ENCODE measurements around the gene SLC8A1. TPM values are rescaled to one million over a fixed set of nuclear protein-coding genes. Genes with fewer than 3 reads are reported as not detected.

Gene SLC8A1
- total RNA-seq, 1 experiment from 2014 or later, result 0.43 TPM

- H3K4me3 Mint-ChIP-seq (ENCODE audit: unreplicated experiment), result no peak overlapping the region
- no peak for TF ChIP-seq CTCF (IDR thresholded peaks at IDR 0.05; ENCODE audit: insufficient read depth in 1 of 2, low read depth in 1 of 2, low read length in 1 of 2, severe bottlenecking in 1 of 2, unreplicated experiment in 1 of 2)
- intact Hi-C loops (cut with micrococcal nuclease; ENCODE audit: unreplicated experiment), result no loop called here
- no peaks in the 10 kb centered on the region for H3K9me3 Mint-ChIP-seq (ENCODE audit: unreplicated experiment)
- Histone ChIP-seq H3K4me3 (ENCODE audit: low read depth, low read length) (no peak overlapping the region), H3K36me3 (ENCODE audit: control insufficient read depth, insufficient read depth, low read length) (no peaks in the 10 kb centered on the region), H3K27me3 (replicated peaks; ENCODE audit: control insufficient read depth, insufficient read depth, low read length) (no peaks in the 10 kb centered on the region), H3K9me3 (no peaks in the 10 kb centered on the region), H3K4me1 (no peaks in the 10 kb centered on the region)
- BruUV-seq (replicated peaks), result no TSS peak
- DNase-seq, result no peak
- POLR2A ChIA-PET, result no interaction called here
- no peak overlapping the region for H3K27ac Mint-ChIP-seq (ENCODE audit: unreplicated experiment)
- no peaks in the 10 kb centered on the region for H3K4me1 Mint-ChIP-seq (ENCODE audit: low read depth, unreplicated experiment)
- CTCF ChIA-PET, result no interaction called here
- no peaks in the 10 kb centered on the region for H3K36me3 Mint-ChIP-seq (ENCODE audit: insufficient read depth, unreplicated experiment)
- H3K27me3 Mint-ChIP-seq (ENCODE audit: insufficient read depth, unreplicated experiment), result peaks cover 10% of the 10 kb centered on the region
Measured at GRCh38 chr2:40348665-40349064, 103.2 kb downstream of the SLC8A1 start.

- Histone ChIP-seq H3K4me1 (no peaks in the 10 kb centered on the region), H3K27me3 (replicated peaks; ENCODE audit: control insufficient read depth, insufficient read depth, low read length) (no peaks in the 10 kb centered on the region), H3K4me3 (ENCODE audit: low read depth, low read length) (no peak overlapping the region), H3K36me3 (ENCODE audit: control insufficient read depth, insufficient read depth, low read length) (no peaks in the 10 kb centered on the region), H3K9me3 (no peaks in the 10 kb centered on the region)
- ChIA-PET CTCF (no interaction called here), POLR2A (no interaction called here)
- no peak overlapping the region for H3K27ac Mint-ChIP-seq (ENCODE audit: unreplicated experiment)
- BruUV-seq (replicated peaks), result no TSS peak
- peaks cover 10% of the 10 kb centered on the region for H3K27me3 Mint-ChIP-seq (ENCODE audit: insufficient read depth, unreplicated experiment)
- no peaks in the 10 kb centered on the region for H3K4me1 Mint-ChIP-seq (ENCODE audit: low read depth, unreplicated experiment)
- H3K4me3 Mint-ChIP-seq (ENCODE audit: unreplicated experiment), result no peak overlapping the region
- DNase-seq, result no peak
- TF ChIP-seq CTCF (IDR thresholded peaks at IDR 0.05; ENCODE audit: insufficient read depth in 1 of 2, low read depth in 1 of 2, low read length in 1 of 2, severe bottlenecking in 1 of 2, unreplicated experiment in 1 of 2), result no peak
- no peaks in the 10 kb centered on the region for H3K9me3 Mint-ChIP-seq (ENCODE audit: unreplicated experiment)
- H3K36me3 Mint-ChIP-seq (ENCODE audit: insufficient read depth, unreplicated experiment), result no peaks in the 10 kb centered on the region
- intact Hi-C loops (cut with micrococcal nuclease; ENCODE audit: unreplicated experiment), result no loop called here
Measured at GRCh38 chr2:40348038-40348437, 103.9 kb downstream of the SLC8A1 start.

- Mint-ChIP-seq H3K27ac (ENCODE audit: unreplicated experiment) (no peak overlapping the region), H3K9me3 (ENCODE audit: unreplicated experiment) (no peaks in the 10 kb centered on the region), H3K36me3 (ENCODE audit: insufficient read depth, unreplicated experiment) (no peaks in the 10 kb centered on the region), H3K27me3 (ENCODE audit: insufficient read depth, unreplicated experiment) (peaks cover 15% of the 10 kb centered on the region), H3K4me1 (ENCODE audit: low read depth, unreplicated experiment) (no peaks in the 10 kb centered on the region), H3K4me3 (ENCODE audit: unreplicated experiment) (no peak overlapping the region)
- no peaks in the 10 kb centered on the region for H3K27me3 ChIP-seq (replicated peaks; ENCODE audit: control insufficient read depth, insufficient read depth, low read length)
- POLR2A ChIA-PET, result no interaction called here
- H3K9me3 ChIP-seq, result no peaks in the 10 kb centered on the region
- intact Hi-C loops (cut with micrococcal nuclease; ENCODE audit: unreplicated experiment), result no loop called here
- no peak for TF ChIP-seq CTCF (IDR thresholded peaks at IDR 0.05; ENCODE audit: insufficient read depth in 1 of 2, low read depth in 1 of 2, low read length in 1 of 2, severe bottlenecking in 1 of 2, unreplicated experiment in 1 of 2)
- CTCF ChIA-PET, result no interaction called here
- H3K4me1 ChIP-seq, result no peaks in the 10 kb centered on the region
- BruUV-seq (replicated peaks), result no TSS peak
- no peak overlapping the region for H3K4me3 ChIP-seq (ENCODE audit: low read depth, low read length)
- no peak for DNase-seq
- H3K36me3 ChIP-seq (ENCODE audit: control insufficient read depth, insufficient read depth, low read length), result no peaks in the 10 kb centered on the region
Measured at GRCh38 chr2:40346535-40347354, 105.1 kb downstream of the SLC8A1 start.

All from Caco-2 (cell line).